HG03354 (cell line): Measurements from ENCODE around the gene FAM72A.
"Not testable (repeated sequence)": the region's sequence is repeated elsewhere in the genome, so short reads cannot be mapped to it uniquely, and the experiment has no call there.

Source experiments
- ATAC-seq: cut with Tn5 transposase; IDR thresholded peaks from one replicate; pipeline ENCODE4 v1.9.1; 2021; ENCODE audit warnings: mild to moderate bottlenecking; ENCODE audit not compliant: unreplicated experiment, poor library complexity, severe bottlenecking

Gene FAM72A

DNA sequence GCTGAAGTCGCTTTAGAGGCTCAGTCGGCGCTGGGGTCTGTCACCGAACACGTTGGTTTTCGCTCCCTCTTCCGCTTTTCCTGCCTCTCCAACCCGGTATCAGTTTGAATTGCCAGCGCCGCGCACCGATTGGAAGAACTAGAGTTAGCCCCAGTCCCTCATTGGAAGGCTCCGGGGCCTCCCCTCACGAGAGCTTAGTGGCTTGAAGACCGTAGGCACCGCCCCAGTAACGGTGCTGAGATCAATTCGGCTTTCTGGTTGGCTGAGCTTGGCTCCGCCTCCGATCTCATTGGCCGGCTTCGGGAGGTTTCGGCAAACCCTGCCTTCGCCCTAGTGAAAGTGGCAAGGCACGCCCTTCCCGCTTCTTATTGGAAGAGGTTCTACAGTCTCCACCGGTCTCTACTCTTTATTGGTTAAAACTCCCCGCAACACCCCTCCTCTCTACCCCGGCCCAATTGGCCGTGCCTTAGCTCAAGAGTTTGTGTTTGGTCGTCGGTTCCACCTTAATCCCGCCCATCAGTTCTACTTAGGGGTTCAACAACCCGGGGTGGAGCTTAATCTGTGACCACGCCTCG, at the start of gene FAM72A:
TSS of gene FAM72A (minus strand) at position 51 of the 575 bp plus-strand sequence. CDS start 814 bp downstream, outside the sequence.
- peak; percentile 84 for ATAC-seq

DNA sequence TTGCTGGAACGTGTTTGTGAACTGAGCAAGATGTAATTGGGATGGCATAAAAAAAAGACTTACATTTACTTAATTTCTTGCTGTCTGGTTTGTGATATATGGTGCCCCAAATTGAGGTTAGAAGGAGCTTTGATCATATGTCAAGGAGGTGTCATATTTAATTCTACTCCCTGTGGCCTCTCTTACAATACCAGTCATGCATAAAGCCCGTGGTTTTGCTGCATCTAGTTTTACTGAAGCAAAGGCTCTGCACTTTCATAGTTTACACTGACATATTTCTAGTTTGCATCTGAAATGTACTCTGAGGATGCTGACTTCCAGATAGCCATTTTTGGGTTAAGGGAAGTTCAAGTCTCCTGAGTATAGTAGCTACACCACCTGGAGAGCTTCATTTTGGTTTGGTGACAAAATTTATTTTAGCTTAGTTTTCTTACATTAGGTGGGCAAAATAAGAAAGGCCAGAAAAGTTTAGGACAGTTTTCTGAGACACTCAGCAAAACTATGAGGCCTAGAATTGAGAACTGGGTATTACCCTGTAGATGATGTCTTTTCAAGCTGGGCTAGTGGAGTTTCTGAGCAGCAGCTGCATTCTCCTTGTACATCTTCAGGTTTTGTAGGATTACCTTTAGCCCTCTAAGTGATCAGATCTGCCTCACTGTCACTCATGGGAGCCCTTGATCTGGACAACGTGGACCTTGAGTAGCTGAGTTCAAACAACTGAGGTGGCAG, 48.5 kb upstream of the FAM72A start:
- not testable (repeated sequence) for ATAC-seq

DNA sequence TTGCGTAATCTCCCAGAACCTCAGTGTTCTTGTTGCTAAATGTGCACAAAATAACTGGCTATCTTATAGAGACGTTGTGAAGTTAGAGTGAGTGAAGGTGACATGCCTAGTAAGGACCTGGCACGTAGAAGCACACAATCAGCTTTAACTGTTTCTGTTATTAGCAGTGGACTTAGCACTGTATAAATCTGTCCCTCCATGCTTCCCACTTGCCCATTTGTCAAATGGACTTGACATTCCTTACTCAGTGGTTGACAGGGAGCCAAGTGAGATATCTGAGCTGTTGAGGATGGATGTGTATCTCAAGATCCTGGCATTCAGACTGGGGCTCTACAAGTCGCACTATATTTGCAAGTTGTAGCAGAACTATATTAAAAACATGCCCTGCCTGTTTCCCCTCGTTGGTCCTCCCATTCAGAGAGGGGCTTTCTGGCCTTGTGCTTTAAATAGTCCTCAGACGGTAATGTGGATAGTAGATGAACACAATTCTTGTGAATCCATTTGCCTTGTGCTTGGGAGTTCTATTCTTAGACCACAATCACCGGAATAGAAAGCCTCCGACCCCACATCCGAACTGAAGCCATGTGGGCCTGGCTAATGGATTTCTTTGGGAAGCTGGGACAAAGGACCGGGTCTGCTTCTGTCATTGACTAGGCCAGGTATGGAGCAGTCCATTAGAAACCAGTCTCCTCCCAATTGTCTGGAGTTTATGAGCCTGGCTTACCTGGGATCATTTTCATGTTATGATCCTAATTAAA, 43.7 kb upstream of the FAM72A start:
- ATAC-seq, result not testable (repeated sequence)

DNA sequence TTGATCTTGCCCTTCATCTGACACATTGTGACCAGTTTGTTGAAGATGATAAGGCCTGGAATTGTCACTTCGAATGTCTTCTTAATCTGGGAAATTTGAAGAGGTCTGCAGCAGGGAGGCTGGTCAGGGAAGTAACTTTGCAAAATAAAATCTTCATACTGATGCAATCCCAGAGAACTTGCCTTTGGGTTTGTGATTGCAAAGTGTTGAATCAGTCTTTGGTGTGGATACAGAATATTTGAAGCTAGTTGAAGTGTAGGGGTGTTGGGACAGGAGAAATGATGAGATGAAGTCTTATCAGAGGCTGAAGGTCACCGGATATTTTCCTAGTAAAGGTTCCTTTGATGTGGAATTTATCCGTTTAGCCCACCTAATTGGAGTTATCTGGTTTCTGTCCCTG, 42.8 kb upstream of the FAM72A start:
- ATAC-seq, result not testable (repeated sequence)

DNA sequence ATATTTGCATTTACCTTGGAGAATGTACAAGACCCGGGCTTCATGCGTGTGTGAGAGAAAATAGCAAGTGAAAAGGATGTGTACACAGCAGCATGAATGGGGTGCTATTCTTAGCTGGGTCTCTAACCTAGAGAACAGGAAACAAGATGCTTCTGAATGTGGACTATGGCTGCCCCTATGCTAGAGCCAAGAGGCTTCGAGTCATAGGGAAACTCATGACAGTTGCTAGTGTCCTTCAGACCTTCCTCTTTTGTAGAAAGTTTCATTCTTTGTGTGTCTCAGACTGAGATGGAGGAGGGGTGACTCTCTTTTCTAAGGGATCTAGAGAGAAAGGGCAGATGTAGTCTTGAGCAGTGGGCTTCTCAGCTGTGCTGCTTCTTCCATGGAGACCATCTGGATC, 40.7 kb upstream of the FAM72A start:
- ATAC-seq, result peak; percentile 99

DNA sequence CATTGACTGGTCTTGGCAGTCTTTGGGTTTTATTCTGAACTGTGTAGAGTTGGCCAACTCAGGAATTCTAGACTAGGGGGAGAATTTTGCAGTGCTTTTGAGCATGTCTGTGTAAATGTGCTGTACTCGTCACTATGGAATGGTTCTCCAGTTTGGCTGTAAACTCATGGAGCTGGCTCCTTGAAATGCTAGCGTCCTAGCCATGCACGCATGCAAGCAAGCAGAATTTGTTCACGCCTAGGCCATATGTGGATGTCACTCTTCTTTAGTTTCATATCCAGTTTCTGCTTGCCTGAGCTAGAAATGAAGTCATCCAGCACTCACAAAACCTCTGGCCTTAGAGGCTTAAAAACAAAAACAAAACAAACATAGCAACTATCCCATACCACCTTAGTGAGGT, 37.6 kb upstream of the FAM72A start:
- ATAC-seq, result peak; percentile 55

DNA sequence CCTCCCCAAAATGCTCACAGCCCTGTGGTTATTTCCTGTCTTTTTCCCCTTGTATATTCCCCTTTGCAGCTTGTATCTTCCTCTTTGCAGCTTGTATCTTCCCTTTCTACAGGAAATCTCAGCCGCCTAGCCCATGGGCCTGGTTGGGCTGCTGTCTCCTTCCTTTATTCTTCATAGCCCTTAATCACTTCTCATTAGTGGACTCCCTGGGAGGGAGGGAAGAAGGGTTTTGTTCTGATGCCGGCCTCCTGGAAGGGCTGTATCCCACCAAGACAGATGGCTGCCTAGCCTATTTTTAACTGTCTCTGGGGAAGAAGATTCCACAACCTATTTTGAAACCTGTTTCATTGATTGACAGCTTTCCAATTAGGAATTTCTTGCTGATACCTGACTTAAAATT, 32.6 kb upstream of the FAM72A start:
- not testable (repeated sequence) for ATAC-seq

DNA sequence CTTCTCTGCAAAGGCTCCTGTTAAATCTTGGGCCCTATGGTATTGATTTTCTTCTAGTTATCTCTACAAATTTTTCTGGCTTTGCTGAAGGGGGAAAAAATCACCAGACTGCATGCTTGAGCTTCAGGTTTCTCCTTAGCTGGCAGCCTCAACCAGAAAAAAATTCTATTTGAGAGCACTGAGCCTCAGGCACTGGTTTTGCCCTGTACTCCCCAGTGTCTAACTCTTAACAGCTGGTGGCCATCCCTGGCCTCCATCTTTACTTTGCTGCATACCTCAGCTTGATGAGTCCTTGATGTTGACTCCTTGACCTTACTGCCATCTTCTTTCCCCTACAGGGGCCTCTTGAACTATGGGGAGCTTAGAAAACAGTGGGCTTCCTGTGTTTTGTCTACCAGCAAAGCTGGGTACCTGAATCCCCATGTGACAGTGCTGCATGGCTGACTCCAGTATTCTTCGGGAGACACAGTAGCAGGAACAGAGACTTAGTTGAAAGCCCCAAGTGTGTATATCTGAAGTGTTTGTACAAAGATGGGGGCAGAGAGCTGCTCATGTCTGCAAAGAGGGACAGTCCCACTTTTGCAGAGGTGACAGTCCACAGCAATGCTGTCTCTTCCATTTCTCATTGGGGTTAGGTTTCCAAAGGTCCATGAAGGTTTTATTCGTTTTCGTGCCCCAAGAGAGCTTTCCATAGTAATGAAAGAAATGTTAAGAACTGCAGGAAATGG, 31.7 kb upstream of the FAM72A start:
- not testable (repeated sequence) for ATAC-seq

DNA sequence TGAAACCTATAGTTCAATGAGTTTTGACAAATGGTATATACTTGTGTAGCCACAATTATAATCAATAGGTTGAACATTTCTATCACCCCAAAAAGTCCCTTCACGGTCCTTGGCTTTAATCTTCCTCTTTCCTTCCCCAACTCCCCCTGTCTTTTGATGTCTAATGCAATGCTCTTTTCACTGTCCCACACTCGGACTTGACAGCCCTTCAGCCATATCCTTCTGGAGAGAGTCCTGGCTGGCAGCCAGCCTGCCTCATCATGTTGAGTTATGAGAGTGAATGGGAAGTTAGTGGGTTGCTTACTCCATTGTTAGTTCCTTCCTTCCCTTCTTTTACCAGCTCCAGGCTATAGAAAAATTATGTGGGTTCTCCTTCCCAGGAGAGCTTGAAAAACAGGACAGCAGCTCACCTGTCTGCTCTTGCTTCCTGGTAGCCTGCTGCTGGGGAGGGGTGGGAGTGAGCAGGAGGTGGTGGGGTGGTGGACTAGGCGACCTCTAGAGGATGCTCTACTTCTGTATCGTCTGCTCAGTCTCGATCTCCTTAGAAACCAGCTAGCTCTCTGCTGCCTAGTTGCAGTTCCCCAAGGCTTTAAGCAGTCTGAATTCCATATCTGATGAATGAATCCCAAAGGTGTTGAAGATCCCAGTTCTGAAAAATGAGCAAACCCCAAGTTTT, 30.5 kb upstream of the FAM72A start:
- peak; percentile 71 for ATAC-seq

DNA sequence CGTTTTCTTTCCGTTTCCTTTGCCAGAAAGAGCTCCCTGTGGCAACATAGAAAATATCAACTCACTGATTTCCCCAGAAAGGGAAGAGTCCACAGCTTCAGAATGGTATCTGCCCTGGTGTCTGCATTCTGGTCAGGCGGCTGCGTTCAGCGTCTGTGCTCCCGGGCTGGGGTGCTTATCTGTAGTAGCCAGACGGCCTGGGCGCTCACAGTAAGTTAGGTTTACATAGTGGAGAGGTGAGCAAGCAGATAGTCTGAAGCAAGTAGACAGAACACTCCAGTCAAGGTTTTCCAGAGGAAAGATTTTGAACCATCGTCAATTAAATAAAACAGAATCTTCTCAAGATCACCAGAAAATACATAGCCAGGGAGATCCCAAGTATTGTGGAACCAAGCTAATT, 29.4 kb upstream of the FAM72A start:
- not testable (repeated sequence) for ATAC-seq

DNA sequence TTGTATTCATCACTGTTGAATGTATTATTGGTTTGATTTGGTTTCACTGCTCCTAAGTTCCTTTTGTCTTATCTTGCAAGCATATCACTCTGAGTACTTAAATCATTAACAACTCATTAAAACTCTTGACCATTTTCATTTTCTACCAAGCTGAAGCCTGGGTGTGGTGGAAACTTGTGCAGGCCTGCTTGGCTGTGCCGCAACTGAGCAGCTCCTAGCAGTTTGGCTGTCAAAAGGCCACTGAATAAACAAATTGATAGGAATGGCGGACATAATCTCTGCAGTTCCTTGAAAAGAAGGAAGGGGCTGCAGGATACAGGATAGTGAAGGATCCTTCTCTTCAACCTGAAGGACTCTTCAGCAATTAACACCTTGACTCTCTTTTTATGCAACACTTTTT, 26.6 kb upstream of the FAM72A start:
- not testable (repeated sequence) for ATAC-seq

DNA sequence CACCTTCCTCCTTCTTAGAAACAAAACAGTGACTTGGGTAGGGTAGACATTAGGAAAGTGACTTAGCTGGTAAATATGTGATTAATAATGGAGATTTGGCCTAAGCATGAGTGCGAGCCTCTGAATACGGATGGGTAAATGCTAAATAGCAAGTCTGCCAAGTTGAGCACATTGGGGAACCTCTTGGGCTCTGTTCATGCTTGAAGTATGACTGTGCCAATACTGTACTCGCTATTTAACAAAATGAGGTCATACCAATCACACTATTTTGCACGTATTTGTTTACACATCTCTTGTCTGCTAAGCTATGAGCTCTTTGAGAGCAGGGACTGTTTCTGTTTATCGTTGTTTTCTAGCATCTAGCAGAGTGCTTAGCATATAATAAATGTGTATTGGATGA, 24.2 kb upstream of the FAM72A start:
- ATAC-seq, result not testable (repeated sequence)

DNA sequence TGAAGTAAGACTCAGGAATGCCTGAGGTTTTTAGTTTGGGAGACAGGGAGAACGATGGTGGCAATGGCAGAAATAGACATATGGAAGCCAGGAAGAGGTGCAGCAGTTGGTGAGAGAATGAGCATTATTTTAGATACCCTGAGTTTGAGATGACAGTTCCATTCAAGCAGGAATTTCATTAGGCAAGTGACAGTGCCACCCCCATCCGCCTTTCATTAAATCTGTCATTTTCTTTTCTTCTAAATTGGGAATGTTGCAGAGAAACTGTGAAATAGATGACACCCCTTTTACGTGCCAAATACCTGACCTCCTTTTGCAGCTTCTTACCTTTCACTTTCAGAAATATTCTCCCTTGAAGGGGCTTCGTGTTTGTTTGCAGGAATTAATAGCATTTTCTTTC, 22.7 kb upstream of the FAM72A start:
- not testable (repeated sequence) for ATAC-seq

DNA sequence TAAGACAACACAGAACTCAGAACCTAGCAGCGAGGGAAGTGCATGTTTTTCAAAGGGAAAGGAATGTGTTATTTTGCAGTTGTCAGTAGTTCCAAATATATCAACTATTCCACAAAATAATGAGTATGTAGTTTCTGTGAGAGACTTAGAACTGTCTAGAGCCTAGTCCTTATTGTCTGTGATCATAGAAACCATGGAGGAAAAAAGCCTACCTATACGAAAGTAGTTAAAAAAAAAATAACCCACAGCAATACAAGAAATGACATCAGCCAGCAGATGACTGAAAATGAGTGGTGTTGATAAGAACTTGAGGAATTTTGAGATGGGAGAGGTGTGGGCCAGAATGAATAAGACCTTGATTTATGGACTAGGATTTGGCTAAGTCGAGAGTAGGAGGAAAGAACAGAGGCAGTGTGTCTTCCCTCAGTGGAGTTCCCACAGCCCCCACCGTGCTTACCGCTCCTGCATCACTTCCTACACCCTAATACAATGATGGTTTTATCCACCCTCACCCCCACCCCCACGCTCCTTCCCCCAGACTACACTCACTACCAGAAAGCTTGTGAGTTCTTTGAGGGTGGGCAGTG, 21.6 kb upstream of the FAM72A start:
- ATAC-seq, result not testable (repeated sequence)

DNA sequence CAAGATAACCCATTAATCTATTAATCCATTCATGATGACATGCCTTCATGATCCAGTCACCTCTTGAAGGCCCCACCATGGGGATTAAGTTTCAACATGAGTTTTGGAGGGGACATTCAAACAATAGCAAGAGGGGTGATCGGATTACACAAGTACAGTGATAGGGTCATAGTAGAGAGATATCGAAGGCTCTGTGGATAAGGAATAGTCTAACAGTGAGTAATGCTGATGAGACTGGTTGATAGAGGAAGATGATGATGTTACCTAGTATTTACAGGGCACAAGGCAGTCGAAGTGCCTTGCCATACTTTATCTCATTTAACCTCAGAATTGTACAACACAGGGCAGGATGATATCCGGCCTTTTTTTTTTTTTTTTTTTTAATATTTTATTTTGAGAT, 18.9 kb upstream of the FAM72A start:
- ATAC-seq, result not testable (repeated sequence)

DNA sequence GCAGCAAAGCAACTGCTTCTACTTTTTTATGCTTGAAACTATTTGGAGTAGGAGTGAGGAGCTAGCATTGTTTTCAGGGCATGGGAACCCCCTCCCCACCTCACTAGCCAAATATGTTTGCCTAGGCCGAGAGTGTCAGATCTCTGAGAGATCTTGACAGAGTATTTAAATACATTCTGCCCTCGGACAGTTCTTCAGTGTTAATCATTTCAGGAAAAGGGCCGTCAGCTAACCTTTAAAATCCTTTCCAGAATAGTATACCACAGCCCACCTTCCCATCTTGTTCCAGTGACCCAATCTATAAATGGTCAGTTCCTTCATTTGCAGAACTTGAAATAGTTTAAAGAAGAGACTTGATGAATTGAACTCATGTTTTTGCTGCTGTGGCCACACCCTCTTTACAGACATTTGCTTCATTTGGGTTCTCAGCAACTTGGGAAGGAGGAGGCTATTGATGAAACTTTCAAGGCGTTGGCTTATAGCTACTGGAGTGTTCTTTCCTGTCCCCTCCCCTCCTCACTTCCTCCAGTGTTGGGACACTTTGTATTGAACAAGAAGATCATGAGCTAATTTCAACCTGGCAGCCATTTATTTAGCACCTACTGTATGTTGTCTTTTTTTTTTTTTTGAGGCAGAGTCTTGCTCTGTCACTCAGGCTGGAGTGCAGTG, 17.8 kb upstream of the FAM72A start:
- ATAC-seq, result not testable (repeated sequence)

DNA sequence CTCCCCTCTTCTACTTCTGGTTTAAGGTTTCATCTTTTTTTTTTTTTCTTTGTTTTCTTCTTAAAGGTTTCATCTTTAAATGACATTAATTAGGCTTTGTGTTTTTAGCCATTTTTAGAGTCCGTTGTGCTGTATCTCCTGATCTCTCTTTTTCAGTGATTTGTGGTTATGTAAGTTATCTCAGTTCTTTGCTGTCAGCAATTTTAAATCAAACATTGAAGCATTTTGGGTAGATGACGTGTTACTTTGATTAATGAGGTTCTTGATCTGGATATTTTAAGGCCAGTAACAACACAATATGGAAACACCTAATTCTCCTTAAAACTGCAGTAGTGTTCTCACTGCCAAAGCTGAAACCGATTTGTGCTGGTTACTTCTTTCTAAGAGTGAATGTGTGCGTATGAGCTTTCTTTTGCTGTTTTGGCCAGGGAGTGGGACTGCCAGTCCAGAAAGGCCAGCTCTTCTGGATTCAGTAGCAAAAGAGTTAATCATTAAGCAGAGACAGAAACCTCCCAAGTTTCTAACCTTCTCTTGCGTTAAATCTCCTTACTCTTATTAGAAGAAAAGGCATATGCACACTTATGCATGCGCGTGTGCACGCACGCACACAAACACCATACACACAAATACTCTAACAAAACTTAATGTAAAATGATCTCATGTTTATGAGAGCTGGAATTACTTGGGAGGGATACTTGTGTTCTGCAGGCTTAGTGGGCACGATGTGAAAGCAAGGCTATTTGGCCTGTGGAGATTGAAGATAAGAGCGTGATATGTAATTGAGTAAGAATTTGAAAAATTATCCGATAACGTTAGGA, 17.1 kb upstream of the FAM72A start:
- ATAC-seq, result not testable (repeated sequence)

DNA sequence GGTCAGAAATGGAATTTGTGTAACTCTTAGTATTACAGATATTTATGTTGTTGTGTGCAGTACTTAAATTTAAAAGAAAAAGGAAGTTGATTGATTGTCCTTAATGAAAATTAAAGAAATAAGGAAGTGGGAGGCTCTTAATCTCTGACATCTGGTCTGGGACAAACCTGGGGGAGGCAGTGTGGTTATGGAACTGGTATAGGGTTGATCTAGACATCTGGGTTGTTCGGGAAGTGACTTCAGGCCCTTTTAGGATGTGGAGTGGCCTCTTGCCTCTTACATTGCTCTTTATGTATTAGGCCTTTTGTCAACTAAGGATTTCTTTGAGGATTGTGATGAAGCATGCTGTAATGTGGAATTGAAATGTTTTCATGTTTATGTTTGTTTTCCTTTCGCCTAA, 16.1 kb upstream of the FAM72A start:
- not testable (repeated sequence) for ATAC-seq
